HFF-Myc (cell line): ENCODE measurements around the gene OR2V2.

Experiments used
- DNase-seq: peaks from one replicate; pipeline ENCODE4 v3.0.0-alpha.2; 2011; ENCODE audit warnings: low read depth; ENCODE audit errors: extremely low read depth
- H3K4me3 ChIP-seq: replicated peaks from 2 replicates; pipeline ENCODE4 v1.5.1; 2011; ENCODE audit warnings: low read depth, mild to moderate bottlenecking, control low read depth, low read length
- TF ChIP-seq, protein P1 (sequence below): IDR thresholded peaks from 2 replicates; pipeline ENCODE4 v1.5.1; 2012; ENCODE audit warnings: mild to moderate bottlenecking, low read depth, low read length, control low read depth; ENCODE audit errors: missing control alignments

The OR2V2 gene

DNA sequence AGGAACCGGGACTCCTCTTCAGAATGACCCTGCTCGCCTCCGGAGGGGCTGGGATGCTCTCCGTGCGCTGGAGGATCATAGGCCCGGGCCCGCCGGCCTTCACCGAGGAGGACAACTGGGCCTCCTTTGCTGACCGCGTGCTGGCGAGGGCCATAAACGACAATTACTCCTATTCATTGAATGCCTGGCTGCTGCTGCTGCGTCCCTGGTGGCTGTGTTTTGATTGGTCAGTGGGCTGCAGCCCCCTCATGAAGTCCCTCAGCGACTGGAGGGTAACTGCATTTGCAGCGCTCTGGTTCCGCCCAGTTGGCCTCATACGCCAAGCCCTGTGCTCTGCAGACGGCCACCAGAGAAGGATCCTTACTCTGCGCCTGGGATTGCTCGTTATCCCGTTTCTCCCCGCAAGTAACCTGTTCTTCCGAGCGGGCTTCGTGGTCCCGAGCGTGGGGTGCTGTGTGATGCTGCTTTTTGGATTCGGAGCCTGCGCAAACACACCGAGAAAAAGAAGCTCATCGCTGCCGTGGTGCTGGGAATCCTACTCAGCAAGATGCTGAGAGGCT lies 33.0 kb upstream of the OR2V2 start:
- no peak for DNase-seq
- TF ChIP-seq, protein P1, sequence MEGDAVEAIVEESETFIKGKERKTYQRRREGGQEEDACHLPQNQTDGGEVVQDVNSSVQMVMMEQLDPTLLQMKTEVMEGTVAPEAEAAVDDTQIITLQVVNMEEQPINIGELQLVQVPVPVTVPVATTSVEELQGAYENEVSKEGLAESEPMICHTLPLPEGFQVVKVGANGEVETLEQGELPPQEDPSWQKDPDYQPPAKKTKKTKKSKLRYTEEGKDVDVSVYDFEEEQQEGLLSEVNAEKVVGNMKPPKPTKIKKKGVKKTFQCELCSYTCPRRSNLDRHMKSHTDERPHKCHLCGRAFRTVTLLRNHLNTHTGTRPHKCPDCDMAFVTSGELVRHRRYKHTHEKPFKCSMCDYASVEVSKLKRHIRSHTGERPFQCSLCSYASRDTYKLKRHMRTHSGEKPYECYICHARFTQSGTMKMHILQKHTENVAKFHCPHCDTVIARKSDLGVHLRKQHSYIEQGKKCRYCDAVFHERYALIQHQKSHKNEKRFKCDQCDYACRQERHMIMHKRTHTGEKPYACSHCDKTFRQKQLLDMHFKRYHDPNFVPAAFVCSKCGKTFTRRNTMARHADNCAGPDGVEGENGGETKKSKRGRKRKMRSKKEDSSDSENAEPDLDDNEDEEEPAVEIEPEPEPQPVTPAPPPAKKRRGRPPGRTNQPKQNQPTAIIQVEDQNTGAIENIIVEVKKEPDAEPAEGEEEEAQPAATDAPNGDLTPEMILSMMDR = no peak
- H3K4me3 ChIP-seq = peak overlapping the region; percentile 31

DNA sequence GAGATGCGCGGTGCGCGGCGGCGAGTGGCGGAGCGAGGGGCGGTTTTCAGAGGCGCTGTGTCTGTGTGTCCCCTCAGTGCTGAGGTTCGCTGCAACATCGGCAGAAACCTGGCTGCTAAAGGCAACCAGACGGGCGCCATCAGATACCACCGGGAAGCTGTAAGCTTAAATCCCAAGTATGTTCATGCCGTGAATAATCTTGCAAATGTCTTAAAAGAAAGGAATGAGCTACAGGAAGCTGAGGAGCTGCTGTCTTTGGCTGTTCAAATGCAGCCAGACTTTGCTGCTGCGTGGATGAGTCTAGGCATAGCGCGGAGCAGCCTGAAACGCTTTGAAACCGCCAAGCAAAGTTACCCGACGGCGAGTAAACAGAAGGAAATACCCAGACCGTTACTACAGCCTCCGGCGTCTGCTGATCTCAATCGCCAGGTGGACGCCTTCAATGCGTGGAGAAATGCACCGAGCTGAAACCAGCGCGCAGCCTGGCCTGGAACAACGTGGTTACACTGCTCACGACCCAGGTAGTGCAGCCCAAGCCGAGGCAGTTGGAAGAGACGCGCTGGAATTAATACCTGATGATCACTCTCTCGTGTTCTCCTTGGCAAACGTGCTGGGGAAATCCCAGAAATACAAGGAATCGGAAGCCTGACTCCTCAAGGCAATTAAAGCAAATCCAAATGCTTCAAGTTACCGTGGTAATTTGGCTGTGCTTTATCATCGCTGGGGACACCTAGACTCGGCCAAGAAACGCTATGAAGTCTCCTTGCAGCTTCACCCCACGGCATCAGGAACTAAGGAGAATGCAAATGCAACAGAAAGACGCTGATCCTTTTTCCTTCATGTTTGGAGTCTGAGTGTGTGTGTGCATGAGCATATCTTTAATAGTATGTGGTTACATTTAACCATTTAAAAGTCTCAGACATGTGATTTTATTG lies 32.3 kb upstream of the OR2V2 start:
- no peak for DNase-seq
- peak overlapping the region; percentile 31 for H3K4me3 ChIP-seq

DNA sequence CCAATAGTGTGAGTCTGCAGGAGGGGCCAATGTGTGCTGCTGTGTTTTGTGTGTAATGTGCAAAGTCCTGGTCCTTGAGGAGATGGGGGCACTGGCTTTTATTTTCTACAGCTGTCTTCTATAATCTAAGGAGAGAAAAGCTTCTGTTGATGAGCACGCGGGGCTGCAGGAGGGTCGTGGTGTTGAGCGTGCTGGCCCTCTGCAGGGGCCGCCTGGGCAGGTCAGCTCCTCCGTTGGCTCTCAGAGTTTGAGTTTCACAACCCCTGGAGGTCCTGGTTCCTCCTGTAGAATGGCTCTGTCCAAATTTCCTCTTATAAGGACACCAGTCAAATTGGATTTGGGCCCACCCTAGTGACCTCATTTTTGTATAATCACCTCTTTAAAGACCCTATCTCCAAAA lies 29.0 kb upstream of the OR2V2 start:
- TF ChIP-seq, protein P1 = no peak
- DNase-seq = no peak
- H3K4me3 ChIP-seq = no peak overlapping the region

More for the DNA sequence above, 32.3 kb upstream of the OR2V2 start:
- TF ChIP-seq, protein P1 = no peak

- TF ChIP-seq, protein P1 = no peak
- DNase-seq = no peak
- H3K4me3 ChIP-seq = no peak overlapping the region
These were observed 28.3 kb upstream of the OR2V2 start for GRCh38 chr5:181119105-181119504.

GRCh38 chr5:181120306-181120705 lies 27.1 kb upstream of the OR2V2 start:
- no peak for DNase-seq
- TF ChIP-seq, protein P1 = no peak
- H3K4me3 ChIP-seq = no peak overlapping the region

- no peak for DNase-seq
- TF ChIP-seq, protein P1 = no peak
- H3K4me3 ChIP-seq = no peak overlapping the region
These were observed 26.6 kb upstream of the OR2V2 start for GRCh38 chr5:181120761-181121160.
